ENCODE data around the gene STRADB.

Gene STRADB

GRCh38 chr2:201415149-201415548 is 36.4 kb upstream of the STRADB start:
- Histone ChIP-seq H3F3A (ENCODE audit: insufficient read depth) (no peaks in the 10 kb centered on the region), H3K36me3 (ENCODE audit: low read length) (no peaks in the 10 kb centered on the region), H3K4me2 (ENCODE audit: low read depth, low read length, poor library complexity, severe bottlenecking) (no peak overlapping the region), H3K9me3 (ENCODE audit: insufficient read depth, low read length) (no peaks in the 10 kb centered on the region), H3K9me2 (replicated peaks; ENCODE audit: insufficient read depth, low read length) (no peaks in the 10 kb centered on the region), H3K4me3 (ENCODE audit: insufficient read depth, low read length, poor library complexity, severe bottlenecking) (no peak overlapping the region), H3K27me3 (ENCODE audit: low read length) (no peaks in the 10 kb centered on the region), H4K20me1 (ENCODE audit: low read depth, low read length) (no peaks in the 10 kb centered on the region; the same call in 1 of the 2 replicates), H3K9ac (ENCODE audit: low read length) (no peak overlapping the region), H3K27ac (ENCODE audit: low read depth, low read length) (no peak overlapping the region), H3K79me2 (ENCODE audit: insufficient read depth, low read length) (no peaks in the 10 kb centered on the region), H2AFZ (ENCODE audit: low read depth, low read length, severe bottlenecking) (no peak overlapping the region)
- TF ChIP-seq CTCF (IDR thresholded peaks at IDR 0.05; ENCODE audit: insufficient read depth, low read length, poor library complexity, severe bottlenecking): no peak
- TF ChIP-seq EZH2phosphoT487 (conservative IDR thresholded peaks at IDR 0.05; ENCODE audit: low read length): no peak

DNA sequence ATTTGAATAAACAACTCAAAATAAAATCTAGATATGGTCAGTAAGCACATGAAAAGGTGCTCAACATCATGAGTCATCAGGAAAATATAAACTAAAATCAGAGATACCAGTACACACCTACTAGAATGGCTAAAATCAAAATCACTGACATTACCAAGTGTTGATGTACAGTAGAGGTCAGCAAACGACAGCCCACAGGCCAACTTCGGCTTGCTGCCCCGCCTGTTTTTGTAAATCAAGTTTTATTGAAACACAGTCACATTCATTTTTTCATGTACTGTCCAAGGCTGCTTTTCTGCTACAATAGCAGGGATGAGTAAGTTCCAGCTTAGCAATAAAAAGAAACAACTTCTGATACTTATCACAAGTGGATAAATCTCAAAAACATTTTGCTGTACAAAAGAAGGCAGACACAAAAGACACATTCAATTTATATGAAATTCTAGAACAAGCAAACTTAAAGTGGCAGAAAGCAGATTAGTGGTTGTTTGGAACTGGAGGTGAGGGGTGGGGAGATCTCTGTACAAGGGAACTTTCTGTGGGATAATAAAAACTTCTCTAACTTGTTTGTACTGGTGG is 32.4 kb upstream of the STRADB start:
- no peaks in the 10 kb centered on the region for H3K79me2 ChIP-seq (ENCODE audit: insufficient read depth, low read length)
- no peaks in the 10 kb centered on the region; the same call in 1 of the 2 replicates for H3F3A ChIP-seq (ENCODE audit: insufficient read depth)
- H2AFZ ChIP-seq (ENCODE audit: low read depth, low read length, severe bottlenecking): no peak overlapping the region
- no peaks in the 10 kb centered on the region for H3K9me2 ChIP-seq (replicated peaks; ENCODE audit: insufficient read depth, low read length)
- no peaks in the 10 kb centered on the region; the same call in 1 of the 2 replicates for H4K20me1 ChIP-seq (ENCODE audit: low read depth, low read length)
- H3K9ac ChIP-seq (ENCODE audit: low read length): no peak overlapping the region
- H3K4me2 ChIP-seq (ENCODE audit: low read depth, low read length, poor library complexity, severe bottlenecking): no peak overlapping the region
- no peaks in the 10 kb centered on the region for H3K36me3 ChIP-seq (ENCODE audit: low read length)
- H3K27ac ChIP-seq (ENCODE audit: low read depth, low read length): no peak overlapping the region
- H3K9me3 ChIP-seq (ENCODE audit: insufficient read depth, low read length): no peaks in the 10 kb centered on the region
- TF ChIP-seq EZH2phosphoT487 (conservative IDR thresholded peaks at IDR 0.05; ENCODE audit: low read length) (no peak), CTCF (IDR thresholded peaks at IDR 0.05; ENCODE audit: insufficient read depth, low read length, poor library complexity, severe bottlenecking) (no peak)
- no peaks in the 10 kb centered on the region for H3K27me3 ChIP-seq (ENCODE audit: low read length)
- no peak overlapping the region for H3K4me3 ChIP-seq (ENCODE audit: insufficient read depth, low read length, poor library complexity, severe bottlenecking)

GRCh38 chr2:201419986-201420385 is 31.6 kb upstream of the STRADB start:
- Histone ChIP-seq H3K4me3 (ENCODE audit: insufficient read depth, low read length, poor library complexity, severe bottlenecking) (no peak overlapping the region), H2AFZ (ENCODE audit: low read depth, low read length, severe bottlenecking) (no peak overlapping the region), H3F3A (ENCODE audit: insufficient read depth) (no peaks in the 10 kb centered on the region; the same call in 1 of the 2 replicates), H3K9me2 (replicated peaks; ENCODE audit: insufficient read depth, low read length) (no peaks in the 10 kb centered on the region), H3K4me2 (ENCODE audit: low read depth, low read length, poor library complexity, severe bottlenecking) (no peak overlapping the region), H3K9me3 (ENCODE audit: insufficient read depth, low read length) (no peaks in the 10 kb centered on the region), H3K27ac (ENCODE audit: low read depth, low read length) (no peak overlapping the region), H3K36me3 (ENCODE audit: low read length) (no peaks in the 10 kb centered on the region), H3K27me3 (ENCODE audit: low read length) (no peaks in the 10 kb centered on the region), H3K79me2 (ENCODE audit: insufficient read depth, low read length) (no peaks in the 10 kb centered on the region), H4K20me1 (ENCODE audit: low read depth, low read length) (no peaks in the 10 kb centered on the region; the same call in 1 of the 2 replicates), H3K9ac (ENCODE audit: low read length) (no peak overlapping the region)
- TF ChIP-seq CTCF (IDR thresholded peaks at IDR 0.05; ENCODE audit: insufficient read depth, low read length, poor library complexity, severe bottlenecking) (no peak), EZH2phosphoT487 (conservative IDR thresholded peaks at IDR 0.05; ENCODE audit: low read length) (no peak)

All from SU-DHL-6 (cell line).